HEK293 (cell line): ENCODE measurements around the gene MAP2K6.

Experiments used
- CTCF ChIA-PET: fragments of 350-600 bp; formaldehyde crosslinking; extraction: SDS; loops from one replicate; lab custom pipeline; 2021; ENCODE audit warnings: antibody characterized with exemption; lab: Yijun Ruan, JAX
- POLR2A ChIA-PET: fragments of 300-600 bp; formaldehyde crosslinking; extraction: SDS; loops from one replicate; lab custom pipeline; 2020; ENCODE audit warnings: antibody characterized with exemption, inconsistent platforms; lab: Yijun Ruan, JAX
- H3K27ac ChIP-seq: fragments of 200-500 bp; sonication (Bioruptor generic); 2 replicates; pipeline ENCODE4 v1.5.1; 2014; ENCODE audit warnings: low read depth, low read length, control low read depth, inconsistent platforms; ENCODE audit errors: extremely low read depth
- H3K36me3 ChIP-seq, 2 experiments: fragments of 200-500 bp in 1 of 2; sonication (Bioruptor generic) in 1 of 2; 1 replicate in 1 of 2; 2 replicates in 1 of 2; pipeline ENCODE4 v1.5.1; 2014 to 2017; ENCODE audit warnings: inconsistent platforms in 2 of 2, low read length in 2 of 2; ENCODE audit not compliant: control insufficient read depth in 2 of 2, insufficient read depth in 1 of 2
- H3K4me1 ChIP-seq: fragments of 200-500 bp; sonication (Bioruptor generic); 2 replicates; pipeline ENCODE4 v1.5.1; 2014; ENCODE audit warnings: mild to moderate bottlenecking, low read length, inconsistent platforms; ENCODE audit not compliant: control insufficient read depth, insufficient read depth
- H3K4me3 ChIP-seq: 2 replicates; pipeline ENCODE4 v1.5.1; 2011; ENCODE audit warnings: low read depth, mild to moderate bottlenecking, control low read depth, low read length, moderate library complexity
- H3K9me3 ChIP-seq: fragments of 200-500 bp; sonication (Bioruptor generic); 2 replicates; pipeline ENCODE4 v1.5.1; 2014; ENCODE audit warnings: low read depth, low read length, inconsistent platforms; ENCODE audit not compliant: control insufficient read depth, insufficient read depth
- IKZF3 ChIP-seq: fragments of 450-650 bp; IDR thresholded peaks from 2 replicates; pipeline ENCODE4 v1.5.0; 2018; ENCODE audit warnings: missing biosample characterization, mild to moderate bottlenecking, missing genetic modification characterization, moderate library complexity
- OVOL3 ChIP-seq: fragments of 450-650 bp; formaldehyde crosslinking; IDR thresholded peaks from 2 replicates; pipeline ENCODE4 v1.5.1; 2016; ENCODE audit warnings: missing biosample characterization, missing genetic modification characterization
- SCRT1 ChIP-seq: fragments of 450-650 bp; formaldehyde crosslinking; IDR thresholded peaks from 2 replicates; pipeline ENCODE4 v1.5.1; 2016; ENCODE audit warnings: missing biosample characterization, missing genetic modification characterization, borderline replicate concordance
- SP3 ChIP-seq: fragments of 450-650 bp; formaldehyde crosslinking; IDR thresholded peaks from 2 replicates; pipeline ENCODE4 v1.5.1; 2016; ENCODE audit warnings: missing biosample characterization, missing genetic modification characterization
- ZBTB48 ChIP-seq: fragments of 450-650 bp; formaldehyde crosslinking; IDR thresholded peaks from 2 replicates; pipeline ENCODE4 v1.5.1; 2016; ENCODE audit warnings: missing biosample characterization, missing genetic modification characterization
- ZNF221 ChIP-seq: fragments of 450-650 bp; formaldehyde crosslinking; IDR thresholded peaks from 2 replicates; pipeline ENCODE4 v1.5.1; 2017; ENCODE audit warnings: missing biosample characterization, missing genetic modification characterization, borderline replicate concordance
- ZNF223 ChIP-seq: fragments of 450-650 bp; formaldehyde crosslinking; IDR thresholded peaks from 2 replicates; pipeline ENCODE4 v1.5.1; 2016; ENCODE audit warnings: missing biosample characterization, missing genetic modification characterization
- ZNF239 ChIP-seq: fragments of 450-650 bp; formaldehyde crosslinking; IDR thresholded peaks from 2 replicates; pipeline ENCODE4 v1.5.1; 2016; ENCODE audit warnings: missing biosample characterization, missing genetic modification characterization
- ZNF341 ChIP-seq: fragments of 450-650 bp; formaldehyde crosslinking; IDR thresholded peaks from 2 replicates; pipeline ENCODE4; 2016; ENCODE audit warnings: low read depth, missing biosample characterization, missing genetic modification characterization
- ZNF404 ChIP-seq: fragments of 450-650 bp; formaldehyde crosslinking; IDR thresholded peaks from 2 replicates; pipeline ENCODE4 v1.5.1; 2017; ENCODE audit warnings: missing biosample characterization, missing genetic modification characterization
- ZNF529 ChIP-seq: fragments of 450-650 bp; formaldehyde crosslinking; IDR thresholded peaks from 2 replicates; pipeline ENCODE4 v1.5.1; 2017; ENCODE audit warnings: missing genetic modification characterization, missing biosample characterization; ENCODE audit not compliant: insufficient replicate concordance
- ZNF677 ChIP-seq: fragments of 450-650 bp; IDR thresholded peaks from 2 replicates; pipeline ENCODE4 v1.5.0; 2018; ENCODE audit warnings: missing biosample characterization, mild to moderate bottlenecking, missing genetic modification characterization, moderate library complexity
- ZNF707 ChIP-seq: fragments of 450-650 bp; formaldehyde crosslinking; IDR thresholded peaks from 2 replicates; pipeline ENCODE4 v1.5.1; 2016; ENCODE audit warnings: missing biosample characterization, missing genetic modification characterization
- ZNF768 ChIP-seq: fragments of 450-650 bp; formaldehyde crosslinking; IDR thresholded peaks from 2 replicates; pipeline ENCODE4 v1.5.1; 2018; ENCODE audit warnings: missing biosample characterization, mild to moderate bottlenecking, missing genetic modification characterization
- TF ChIP-seq, protein P1 (sequence below): fragments of 450-650 bp; formaldehyde crosslinking; IDR thresholded peaks from 2 replicates; pipeline ENCODE4 v1.5.1; 2016; ENCODE audit warnings: missing biosample characterization, missing genetic modification characterization
- TF ChIP-seq, protein P2 (sequence below): fragments of 450-650 bp; formaldehyde crosslinking; IDR thresholded peaks from 2 replicates; pipeline ENCODE4 v1.5.1; 2016; ENCODE audit warnings: missing biosample characterization, missing genetic modification characterization
- TF ChIP-seq, protein P3 (sequence below): fragments of 450-650 bp; formaldehyde crosslinking; IDR thresholded peaks from 2 replicates; pipeline ENCODE4 v1.5.1; 2017; ENCODE audit warnings: missing biosample characterization, missing genetic modification characterization
- TF ChIP-seq, protein P4 (sequence below): fragments of 450-650 bp; formaldehyde crosslinking; optimal IDR thresholded peaks from 2 replicates; pipeline ENCODE3; 2016; ENCODE audit warnings: missing biosample characterization, mild to moderate bottlenecking, missing genetic modification characterization
- TF ChIP-seq, protein P5 (sequence below): fragments of 450-650 bp; formaldehyde crosslinking; IDR thresholded peaks from 2 replicates; pipeline ENCODE4 v1.5.1; 2016; ENCODE audit warnings: missing biosample characterization, missing genetic modification characterization
- TF ChIP-seq, protein P6 (sequence below): fragments of 450-650 bp; formaldehyde crosslinking; IDR thresholded peaks from 2 replicates; pipeline ENCODE4 v1.5.1; 2016; ENCODE audit warnings: missing biosample characterization, missing genetic modification characterization

MAP2K6 gene

DNA sequence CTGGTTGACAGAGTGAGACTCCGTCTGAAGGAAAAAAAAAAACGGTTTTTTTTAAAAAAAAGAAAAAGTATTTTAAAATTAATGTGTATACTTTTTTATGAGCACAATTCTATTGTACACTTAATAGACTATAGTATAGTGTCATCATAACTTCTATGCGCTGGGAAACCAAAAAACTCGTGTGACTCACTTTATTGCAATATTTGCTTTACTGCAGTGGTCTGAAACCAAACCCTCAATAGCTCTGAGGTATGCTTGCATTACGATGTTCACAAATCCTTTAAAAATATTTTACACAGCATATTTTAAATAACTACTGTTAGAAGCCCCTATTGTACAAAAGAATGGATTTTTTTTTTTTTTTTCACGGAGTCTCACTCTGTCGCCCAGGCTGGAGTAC lies 12.4 kb upstream of the MAP2K6 start:
- H3K4me3 ChIP-seq: no peak overlapping the region
- H3K9me3 ChIP-seq: no peaks in the 10 kb centered on the region
- POLR2A ChIA-PET: no interaction called here
- TF ChIP-seq ZNF341 (tag by site-specific recombination) (no peak), ZNF707 (tag by site-specific recombination) (no peak)
- TF ChIP-seq, all 188 proteins: peak for 0
- Histone ChIP-seq H3K27ac (no peak overlapping the region), H3K4me1 (no peaks in the 10 kb centered on the region), H3K36me3 (no peaks in the 10 kb centered on the region)
- CTCF ChIA-PET: no interaction called here

DNA sequence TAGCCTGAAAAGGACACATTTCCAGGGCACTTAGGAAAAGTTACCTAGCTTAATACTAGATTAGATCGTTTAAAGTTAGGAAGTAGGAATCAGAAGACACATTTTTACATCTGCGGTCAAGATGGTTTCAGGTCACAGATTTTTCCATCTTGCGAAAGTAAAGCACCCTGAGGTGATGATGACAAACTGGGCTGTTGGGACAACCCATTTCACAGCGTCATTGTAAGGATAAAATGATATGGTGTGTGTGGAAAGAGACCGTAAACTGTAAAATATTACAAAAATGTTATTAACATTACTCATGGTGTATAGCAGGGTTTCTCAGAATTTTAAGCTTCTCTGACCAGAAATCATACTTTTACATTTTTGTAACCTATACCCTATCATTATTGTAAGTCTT lies 10.1 kb upstream of the MAP2K6 start:
- Histone ChIP-seq H3K4me1 (no peaks in the 10 kb centered on the region), H3K27ac (no peak overlapping the region), H3K4me3 (no peak overlapping the region), H3K36me3 (no peaks in the 10 kb centered on the region), H3K9me3 (no peaks in the 10 kb centered on the region)
- ChIA-PET POLR2A (no interaction called here), CTCF (interaction anchor here (0.6 to 2.5 kb wide), 6 partner anchors 10 to 167 kb away, joined by 3 to 23 read pairs (median 3); partner anchors contain the start of gene MAP2K6)
- TF ChIP-seq, protein P1, sequence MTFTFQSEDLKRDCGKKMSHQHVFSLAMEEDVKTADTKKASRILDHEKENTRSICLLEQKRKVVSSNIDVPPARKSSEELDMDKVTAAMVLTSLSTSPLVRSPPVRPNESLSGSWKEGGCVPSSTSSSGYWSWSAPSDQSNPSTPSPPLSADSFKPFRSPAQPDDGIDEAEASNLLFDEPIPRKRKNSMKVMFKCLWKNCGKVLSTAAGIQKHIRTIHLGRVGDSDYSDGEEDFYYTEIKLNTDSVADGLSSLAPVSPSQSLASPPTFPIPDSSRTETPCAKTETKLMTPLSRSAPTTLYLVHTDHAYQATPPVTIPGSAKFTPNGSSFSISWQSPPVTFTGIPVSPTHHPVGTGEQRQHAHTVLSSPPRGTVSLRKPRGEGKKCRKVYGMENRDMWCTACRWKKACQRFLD (tag by site-specific recombination): no peak
- TF ChIP-seq ZNF404 (tag by site-specific recombination) (no peak), ZNF529 (tag by site-specific recombination) (no peak), ZNF221 (tag by site-specific recombination) (no peak), IKZF3 (tag by site-specific recombination) (no peak), ZBTB48 (tag by site-specific recombination) (no peak), ZNF768 (tag by site-specific recombination) (no peak), SP3 (tag by site-specific recombination) (no peak), ZNF239 (tag by site-specific recombination) (no peak), ZNF223 (tag by site-specific recombination) (no peak), ZNF677 (tag by site-specific recombination) (no peak), OVOL3 (tag by site-specific recombination) (no peak), SCRT1 (tag by site-specific recombination) (no peak)
- TF ChIP-seq, protein P2, sequence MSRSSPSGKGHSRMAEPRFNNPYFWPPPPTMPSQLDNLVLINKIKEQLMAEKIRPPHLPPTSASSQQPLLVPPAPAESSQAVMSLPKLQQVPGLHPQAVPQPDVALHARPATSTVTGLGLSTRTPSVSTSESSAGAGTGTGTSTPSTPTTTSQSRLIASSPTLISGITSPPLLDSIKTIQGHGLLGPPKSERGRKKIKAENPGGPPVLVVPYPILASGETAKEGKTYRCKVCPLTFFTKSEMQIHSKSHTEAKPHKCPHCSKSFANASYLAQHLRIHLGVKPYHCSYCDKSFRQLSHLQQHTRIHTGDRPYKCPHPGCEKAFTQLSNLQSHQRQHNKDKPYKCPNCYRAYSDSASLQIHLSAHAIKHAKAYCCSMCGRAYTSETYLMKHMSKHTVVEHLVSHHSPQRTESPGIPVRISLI (tag by site-specific recombination): no peak
- TF ChIP-seq, protein P3, sequence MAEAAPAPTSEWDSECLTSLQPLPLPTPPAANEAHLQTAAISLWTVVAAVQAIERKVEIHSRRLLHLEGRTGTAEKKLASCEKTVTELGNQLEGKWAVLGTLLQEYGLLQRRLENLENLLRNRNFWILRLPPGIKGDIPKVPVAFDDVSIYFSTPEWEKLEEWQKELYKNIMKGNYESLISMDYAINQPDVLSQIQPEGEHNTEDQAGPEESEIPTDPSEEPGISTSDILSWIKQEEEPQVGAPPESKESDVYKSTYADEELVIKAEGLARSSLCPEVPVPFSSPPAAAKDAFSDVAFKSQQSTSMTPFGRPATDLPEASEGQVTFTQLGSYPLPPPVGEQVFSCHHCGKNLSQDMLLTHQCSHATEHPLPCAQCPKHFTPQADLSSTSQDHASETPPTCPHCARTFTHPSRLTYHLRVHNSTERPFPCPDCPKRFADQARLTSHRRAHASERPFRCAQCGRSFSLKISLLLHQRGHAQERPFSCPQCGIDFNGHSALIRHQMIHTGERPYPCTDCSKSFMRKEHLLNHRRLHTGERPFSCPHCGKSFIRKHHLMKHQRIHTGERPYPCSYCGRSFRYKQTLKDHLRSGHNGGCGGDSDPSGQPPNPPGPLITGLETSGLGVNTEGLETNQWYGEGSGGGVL (tag by site-specific recombination): no peak
- TF ChIP-seq, protein P4, sequence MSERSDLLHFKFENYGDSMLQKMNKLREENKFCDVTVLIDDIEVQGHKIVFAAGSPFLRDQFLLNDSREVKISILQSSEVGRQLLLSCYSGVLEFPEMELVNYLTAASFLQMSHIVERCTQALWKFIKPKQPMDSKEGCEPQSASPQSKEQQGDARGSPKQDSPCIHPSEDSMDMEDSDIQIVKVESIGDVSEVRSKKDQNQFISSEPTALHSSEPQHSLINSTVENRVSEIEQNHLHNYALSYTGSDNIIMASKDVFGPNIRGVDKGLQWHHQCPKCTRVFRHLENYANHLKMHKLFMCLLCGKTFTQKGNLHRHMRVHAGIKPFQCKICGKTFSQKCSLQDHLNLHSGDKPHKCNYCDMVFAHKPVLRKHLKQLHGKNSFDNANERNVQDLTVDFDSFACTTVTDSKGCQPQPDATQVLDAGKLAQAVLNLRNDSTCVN (tag by site-specific recombination): no peak
- TF ChIP-seq, protein P5, sequence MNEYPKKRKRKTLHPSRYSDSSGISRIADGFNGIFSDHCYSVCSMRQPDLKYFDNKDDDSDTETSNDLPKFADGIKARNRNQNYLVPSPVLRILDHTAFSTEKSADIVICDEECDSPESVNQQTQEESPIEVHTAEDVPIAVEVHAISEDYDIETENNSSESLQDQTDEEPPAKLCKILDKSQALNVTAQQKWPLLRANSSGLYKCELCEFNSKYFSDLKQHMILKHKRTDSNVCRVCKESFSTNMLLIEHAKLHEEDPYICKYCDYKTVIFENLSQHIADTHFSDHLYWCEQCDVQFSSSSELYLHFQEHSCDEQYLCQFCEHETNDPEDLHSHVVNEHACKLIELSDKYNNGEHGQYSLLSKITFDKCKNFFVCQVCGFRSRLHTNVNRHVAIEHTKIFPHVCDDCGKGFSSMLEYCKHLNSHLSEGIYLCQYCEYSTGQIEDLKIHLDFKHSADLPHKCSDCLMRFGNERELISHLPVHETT (tag by site-specific recombination): no peak
- TF ChIP-seq, protein P6, sequence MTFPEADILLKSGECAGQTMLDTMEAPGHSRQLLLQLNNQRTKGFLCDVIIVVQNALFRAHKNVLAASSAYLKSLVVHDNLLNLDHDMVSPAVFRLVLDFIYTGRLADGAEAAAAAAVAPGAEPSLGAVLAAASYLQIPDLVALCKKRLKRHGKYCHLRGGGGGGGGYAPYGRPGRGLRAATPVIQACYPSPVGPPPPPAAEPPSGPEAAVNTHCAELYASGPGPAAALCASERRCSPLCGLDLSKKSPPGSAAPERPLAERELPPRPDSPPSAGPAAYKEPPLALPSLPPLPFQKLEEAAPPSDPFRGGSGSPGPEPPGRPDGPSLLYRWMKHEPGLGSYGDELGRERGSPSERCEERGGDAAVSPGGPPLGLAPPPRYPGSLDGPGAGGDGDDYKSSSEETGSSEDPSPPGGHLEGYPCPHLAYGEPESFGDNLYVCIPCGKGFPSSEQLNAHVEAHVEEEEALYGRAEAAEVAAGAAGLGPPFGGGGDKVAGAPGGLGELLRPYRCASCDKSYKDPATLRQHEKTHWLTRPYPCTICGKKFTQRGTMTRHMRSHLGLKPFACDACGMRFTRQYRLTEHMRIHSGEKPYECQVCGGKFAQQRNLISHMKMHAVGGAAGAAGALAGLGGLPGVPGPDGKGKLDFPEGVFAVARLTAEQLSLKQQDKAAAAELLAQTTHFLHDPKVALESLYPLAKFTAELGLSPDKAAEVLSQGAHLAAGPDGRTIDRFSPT: no peak
